IMR-90 (cell line): ENCODE results near the gene AMBP. TPM values are rescaled to one million over a fixed set of nuclear protein-coding genes. Genes with fewer than 3 reads are reported as not detected.

Experiments
- ATAC-seq: fragments of 200-7000 bp; cut with Tn5 transposase; 2 replicates; pipeline ENCODE4 v1.9.1; 2020; ENCODE audit warnings: low read depth, mild to moderate bottlenecking, moderate library complexity
- BruUV-seq: library from RNA; stranded (reverse); fragments of 400-500 nt; replicated peaks from 2 replicates; lab custom pipeline; 2021; lab: Mats Ljungman, UMichigan
- CTCF ChIA-PET: fragments of 300-600 bp; formaldehyde crosslinking; extraction: SDS; loops from one replicate; lab custom pipeline; 2021; ENCODE audit warnings: antibody characterized with exemption; lab: Yijun Ruan, JAX
- POLR2A ChIA-PET: fragments of 300-600 bp; sonication (Branson Sonifier 250); formaldehyde crosslinking; loops from one replicate; lab custom pipeline; 2022; ENCODE audit warnings: antibody characterized with exemption; ENCODE audit not compliant: unreplicated experiment; lab: Charles Lee
- DNase-seq: peaks from one replicate; pipeline ENCODE4 v3.0.0; 2013
- H2AFZ ChIP-seq: replicated peaks from 2 replicates; pipeline ENCODE3; 2013; ENCODE audit warnings: low read length, mild to moderate bottlenecking; ENCODE audit not compliant: poor library complexity
- H2AK5ac ChIP-seq: 2 replicates; pipeline ENCODE4 v1.6.1; 2013; ENCODE audit warnings: low read depth, low read length, inconsistent platforms
- H2AK9ac ChIP-seq: replicated peaks from 2 replicates; pipeline ENCODE3; 2013; ENCODE audit warnings: mild to moderate bottlenecking, low read depth, low read length, moderate library complexity; ENCODE audit not compliant: poor library complexity
- H2BK120ac ChIP-seq: 2 replicates; pipeline ENCODE4 v1.6.1; 2013; ENCODE audit warnings: low read depth, low read length, inconsistent platforms
- H2BK15ac ChIP-seq: 3 replicates; pipeline ENCODE4 v1.6.1; 2013; ENCODE audit warnings: low read depth, low read length, inconsistent platforms
- H2BK20ac ChIP-seq: 2 replicates; pipeline ENCODE4 v1.6.1; 2013; ENCODE audit warnings: low read depth, mild to moderate bottlenecking, inconsistent platforms, low read length, moderate library complexity
- H2BK5ac ChIP-seq: 2 replicates; pipeline ENCODE4 v1.6.1; 2013; ENCODE audit warnings: mild to moderate bottlenecking, low read depth, low read length, inconsistent platforms; ENCODE audit not compliant: poor library complexity, severe bottlenecking
- H3K14ac ChIP-seq: replicated peaks from 2 replicates; pipeline ENCODE4 v1.6.1; 2013; ENCODE audit warnings: low read depth, low read length, inconsistent platforms
- H3K18ac ChIP-seq: 2 replicates; pipeline ENCODE4 v1.6.1; 2013; ENCODE audit warnings: low read depth, low read length, control low read depth
- H3K23ac ChIP-seq: 2 replicates; pipeline ENCODE4 v1.6.1; 2013; ENCODE audit warnings: low read depth, low read length, inconsistent platforms
- H3K27ac ChIP-seq: 2 replicates; pipeline ENCODE4 v1.5.1; 2013; ENCODE audit warnings: mild to moderate bottlenecking, control low read depth, low read length; ENCODE audit not compliant: insufficient read depth
- H3K27me3 ChIP-seq: 2 replicates; pipeline ENCODE4 v1.6.1; 2013; ENCODE audit warnings: low read length; ENCODE audit not compliant: control insufficient read depth, insufficient read depth
- H3K36me3 ChIP-seq: 2 replicates; pipeline ENCODE4 v1.6.1; 2013; ENCODE audit warnings: low read length, mixed read lengths; ENCODE audit not compliant: control insufficient read depth, insufficient read depth
- H3K4ac ChIP-seq: 2 replicates; pipeline ENCODE4 v1.6.1; 2013; ENCODE audit warnings: low read depth, low read length, inconsistent platforms
- H3K4me1 ChIP-seq: 2 replicates; pipeline ENCODE4 v1.6.1; 2013; ENCODE audit warnings: low read length, mixed read lengths; ENCODE audit not compliant: control insufficient read depth, insufficient read depth
- H3K4me2 ChIP-seq: 2 replicates; pipeline ENCODE4 v1.6.1; 2013; ENCODE audit warnings: low read depth, mild to moderate bottlenecking, control low read depth, low read length, moderate library complexity
- H3K4me3 ChIP-seq: 2 replicates; pipeline ENCODE4 v1.5.1; 2013; ENCODE audit warnings: low read depth, mild to moderate bottlenecking, control low read depth, low read length, moderate library complexity; ENCODE audit not compliant: insufficient read depth
- H3K56ac ChIP-seq: 2 replicates; pipeline ENCODE4 v1.6.1; 2013; ENCODE audit warnings: low read length, inconsistent platforms; ENCODE audit not compliant: insufficient read depth; ENCODE audit errors: extremely low read depth
- H3K79me1 ChIP-seq, 2 experiments: 2 replicates each; pipeline ENCODE4 v1.6.1; 2013; ENCODE audit warnings: low read length in 2 of 2, inconsistent platforms in 1 of 2, low read depth in 1 of 2
- H3K9ac ChIP-seq: 2 replicates; pipeline ENCODE4 v1.6.1; 2013; ENCODE audit warnings: low read depth, low read length, control low read depth
- H3K9me1 ChIP-seq: 2 replicates; pipeline ENCODE4 v1.6.1; 2013; ENCODE audit warnings: low read length, inconsistent platforms; ENCODE audit not compliant: insufficient read depth
- H3K9me3 ChIP-seq: 2 replicates; pipeline ENCODE4 v1.6.1; 2013; ENCODE audit warnings: low read length; ENCODE audit not compliant: control insufficient read depth, insufficient read depth
- H4K20me1 ChIP-seq: 2 replicates; pipeline ENCODE4 v1.6.1; 2013; ENCODE audit warnings: low read length, inconsistent platforms; ENCODE audit not compliant: insufficient read depth
- H4K5ac ChIP-seq: 2 replicates; pipeline ENCODE4 v1.6.1; 2013; ENCODE audit warnings: mild to moderate bottlenecking, low read depth, low read length, control low read depth
- H4K8ac ChIP-seq, 2 experiments: 2 replicates each; pipeline ENCODE4 v1.6.1; 2013; ENCODE audit warnings: low read depth in 2 of 2, low read length in 2 of 2, control low read depth in 1 of 2, inconsistent platforms in 1 of 2
- H4K91ac ChIP-seq: 2 replicates; pipeline ENCODE4 v1.6.1; 2013; ENCODE audit warnings: low read depth, low read length, inconsistent platforms; ENCODE audit not compliant: insufficient read depth
- BHLHE40 ChIP-seq: fragments of 150-350 bp; IDR thresholded peaks from 2 replicates; pipeline ENCODE4 v1.6.1; 2016; ENCODE audit warnings: mild to moderate bottlenecking, low read depth, low read length
- CEBPB ChIP-seq: IDR thresholded peaks from 2 replicates; pipeline ENCODE4 v1.6.1; 2012; ENCODE audit warnings: low read depth, low read length, improper control_type of control experiment
- CHD1 ChIP-seq: IDR thresholded peaks from 2 replicates; pipeline ENCODE4 v1.6.1; 2012; ENCODE audit warnings: low read depth, low read length, improper control_type of control experiment
- CTCF ChIP-seq: conservative IDR thresholded peaks from 2 replicates; pipeline ENCODE4 v1.5.1; 2012; ENCODE audit warnings: mild to moderate bottlenecking, low read depth, low read length, improper control_type of control experiment
- FOS ChIP-seq: fragments of 150-350 bp; IDR thresholded peaks from 2 replicates; pipeline ENCODE4 v1.6.1; 2016; ENCODE audit warnings: low read depth, low read length
- MAFK ChIP-seq: IDR thresholded peaks from 2 replicates; pipeline ENCODE4 v1.6.1; 2012; ENCODE audit warnings: low read depth, low read length, improper control_type of control experiment
- MAZ ChIP-seq: IDR thresholded peaks from 2 replicates; pipeline ENCODE4 v1.6.1; 2012; ENCODE audit warnings: low read depth, mild to moderate bottlenecking, low read length, improper control_type of control experiment, moderate library complexity, borderline replicate concordance
- MXI1 ChIP-seq: IDR thresholded peaks from 2 replicates; pipeline ENCODE4 v1.6.1; 2012; ENCODE audit warnings: low read depth, mild to moderate bottlenecking, low read length, moderate library complexity, borderline replicate concordance
- NFE2L2 ChIP-seq: fragments of 150-350 bp; IDR thresholded peaks from 2 replicates; pipeline ENCODE4 v1.6.1; 2016; ENCODE audit warnings: low read depth, mild to moderate bottlenecking, low read length
- POLR2A ChIP-seq: IDR thresholded peaks from 2 replicates; pipeline ENCODE4 v1.6.1; 2012; ENCODE audit warnings: mild to moderate bottlenecking, low read depth, low read length
- RCOR1 ChIP-seq: IDR thresholded peaks from 2 replicates; pipeline ENCODE4 v1.6.1; 2012; ENCODE audit warnings: mild to moderate bottlenecking, low read length, improper control_type of control experiment; ENCODE audit not compliant: insufficient replicate concordance
- RFX5 ChIP-seq: IDR thresholded peaks from 2 replicates; pipeline ENCODE4 v1.8.0; 2012; ENCODE audit warnings: low read depth, mild to moderate bottlenecking, low read length, moderate library complexity
- SMC3 ChIP-seq: fragments of 150-350 bp; IDR thresholded peaks from 2 replicates; pipeline ENCODE4 v1.6.1; 2016; ENCODE audit warnings: low read depth, mild to moderate bottlenecking, antibody characterized with exemption, low read length, moderate library complexity
- WGBS, 2 experiments: methylation state at CpG; one replicate each; pipeline versions ENCODE4 v1.1.5 to v1.1.7; 2013; ENCODE audit warnings: missing lambda C conversion rate in 2 of 2; ENCODE audit not compliant: insufficient read length in 1 of 2; ENCODE audit errors: extremely low coverage in 2 of 2; 5-methylcytosine and 5-hydroxymethylcytosine counted together
- dilution Hi-C: fragments of 300-500 bp; cut with HindIII; formaldehyde crosslinking; loops from one replicate; pipeline ENCODE4 v1.14.3; 2018; ENCODE audit warnings: low sequenced_read_pairs; ENCODE audit not compliant: unreplicated experiment
- in situ Hi-C: fragments of 300-500 bp; cut with MboI; formaldehyde crosslinking; loops from 3 replicates; pipeline ENCODE4 v1.14.3; 2019; ENCODE audit warnings: low sequenced_read_pairs, inconsistent platforms, mixed read lengths
- intact Hi-C: fragments of 100-400 bp; cut with micrococcal nuclease; formaldehyde crosslinking; loops from 2 replicates; pipeline ENCODE4 v1.10.0; 2022
- polyA plus RNA-seq, 3 experiments: library from polyadenylated mRNA; depleted of rRNA; stranded (reverse); fragments of >200 nt; gene quantifications; 2 replicates each; pipeline ENCODE4 v1.2.3, GENCODE V29; 2012; ENCODE audit warnings: low replicate concordance in 1 of 3
- total RNA-seq: library from RNA; depleted of rRNA; stranded (reverse); fragments of >200 nt; gene quantifications from 2 replicates; pipeline ENCODE4 v1.2.3, GENCODE V29; 2012
- TF ChIP-seq, protein P1 (sequence below): fragments of 150-350 bp; IDR thresholded peaks from 2 replicates; pipeline ENCODE4 v1.6.1; 2017; ENCODE audit warnings: mild to moderate bottlenecking, antibody characterized with exemption, low read length, low read depth

The AMBP gene
- total and polyA plus RNA-seq, 2 of the 4 experiments (the other 2 are of a cell fraction) = not detected

DNA sequence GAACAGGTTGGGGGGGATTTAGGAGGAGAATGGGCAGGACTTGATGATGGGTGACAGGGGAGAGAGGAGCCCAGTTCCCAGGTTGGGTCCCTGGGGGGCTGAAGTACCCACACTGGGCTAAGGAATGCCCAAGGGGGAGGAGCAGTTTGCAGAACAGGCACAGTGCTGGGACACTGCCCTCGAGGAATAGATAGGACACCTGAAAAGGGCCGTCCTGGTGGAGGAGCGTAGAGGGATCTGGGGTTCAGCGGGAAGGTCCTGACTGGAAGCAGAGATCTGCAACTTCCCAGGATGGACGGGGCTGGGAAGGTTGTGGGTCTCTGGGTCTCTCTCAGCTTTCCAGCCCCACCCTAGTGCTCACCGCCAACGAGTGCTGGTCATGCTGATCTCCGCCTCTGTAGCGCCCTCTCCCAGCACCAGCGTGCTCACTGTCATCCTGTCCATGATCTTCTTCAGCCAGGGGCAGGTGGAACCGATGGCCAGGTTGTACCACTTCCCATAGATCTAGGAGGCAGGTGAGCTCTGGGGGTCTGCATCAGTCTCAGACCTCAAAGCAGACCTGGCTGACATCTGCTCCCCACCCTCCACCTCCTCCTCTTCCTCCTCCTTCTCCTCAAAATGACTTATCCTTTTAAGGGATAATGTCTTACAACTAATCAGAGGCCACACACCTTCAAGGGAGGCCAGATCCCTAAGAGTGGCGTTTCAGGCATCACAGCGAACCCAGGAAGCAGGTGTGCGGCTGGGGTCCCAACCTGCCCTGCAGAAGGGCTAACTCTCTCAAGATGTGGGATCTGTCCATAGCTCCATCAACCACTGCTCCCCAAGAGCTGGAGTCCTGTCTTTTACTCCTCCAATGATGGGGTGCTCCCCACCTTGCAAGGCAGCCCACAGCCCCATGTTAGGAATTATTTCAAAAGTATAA is 1.6 kb downstream of the AMBP start:
- no peak overlapping the region for H2BK5ac ChIP-seq
- H3K9ac ChIP-seq = no peak overlapping the region
- ChIA-PET CTCF (interaction anchor here (0.6 kb wide), 1 partner anchor 297 kb away, joined by 4 read pairs; no protein-coding TSS in a partner anchor), POLR2A (no interaction called here)
- H4K91ac ChIP-seq = no peak overlapping the region
- no peaks in the 10 kb centered on the region for H3K79me1 ChIP-seq
- H2BK20ac ChIP-seq = no peak overlapping the region
- no peak overlapping the region for H3K4me3 ChIP-seq
- DNase-seq = no peak
- H3K4me1 ChIP-seq = no peaks in the 10 kb centered on the region; the same call in 1 of the 2 replicates
- no peak overlapping the region for H3K4me2 ChIP-seq
- no peak overlapping the region for H2AFZ ChIP-seq
- H2AK5ac ChIP-seq = no peak overlapping the region
- H2BK120ac ChIP-seq = no peak overlapping the region
- no peak for ATAC-seq
- no peak overlapping the region for H4K5ac ChIP-seq
- no TSS peak for BruUV-seq
- no peak overlapping the region for H2BK15ac ChIP-seq
- H3K27me3 ChIP-seq = peaks cover 54% of the 10 kb centered on the region
- WGBS, 2 experiments = 82% methylated on average over 5 of the region's 14 CpGs; no CpG with 5 or more reads in 1 of the 2 experiments
- H3K4ac ChIP-seq = no peak overlapping the region
- dilution Hi-C loops = no loop called here
- H4K8ac ChIP-seq = no peak overlapping the region
- H3K36me3 ChIP-seq = no peaks in the 10 kb centered on the region
- H3K9me3 ChIP-seq = no peaks in the 10 kb centered on the region; the same call in 1 of the 2 replicates
- H3K18ac ChIP-seq = no peak overlapping the region
- no peak overlapping the region for H3K14ac ChIP-seq
- no peak overlapping the region for H3K56ac ChIP-seq
- H3K27ac ChIP-seq = no peak overlapping the region
- H2AK9ac ChIP-seq = no peak overlapping the region
- no peaks in the 10 kb centered on the region for H3K9me1 ChIP-seq
- no peaks in the 10 kb centered on the region for H4K20me1 ChIP-seq
- in situ Hi-C loops = no loop called here
- intact Hi-C loops = no loop called here
- no peak overlapping the region for H3K23ac ChIP-seq
- TF ChIP-seq NFE2L2 (no peak), RCOR1 (no peak), POLR2A (no peak), RFX5 (no peak), BHLHE40 (no peak), CHD1 (no peak), CTCF (no peak), MAZ (no peak), MXI1 (no peak), CEBPB (no peak), SMC3 (no peak), MAFK (no peak), FOS (no peak)
- TF ChIP-seq, protein P1, sequence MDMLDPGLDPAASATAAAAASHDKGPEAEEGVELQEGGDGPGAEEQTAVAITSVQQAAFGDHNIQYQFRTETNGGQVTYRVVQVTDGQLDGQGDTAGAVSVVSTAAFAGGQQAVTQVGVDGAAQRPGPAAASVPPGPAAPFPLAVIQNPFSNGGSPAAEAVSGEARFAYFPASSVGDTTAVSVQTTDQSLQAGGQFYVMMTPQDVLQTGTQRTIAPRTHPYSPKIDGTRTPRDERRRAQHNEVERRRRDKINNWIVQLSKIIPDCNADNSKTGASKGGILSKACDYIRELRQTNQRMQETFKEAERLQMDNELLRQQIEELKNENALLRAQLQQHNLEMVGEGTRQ = no peak
